HEK293 (cell line): ENCODE results near the gene NCK1.

Experiments used
- CTCF ChIA-PET: fragments of 350-600 bp; formaldehyde crosslinking; extraction: SDS; loops from one replicate; lab custom pipeline; 2021; ENCODE audit warnings: antibody characterized with exemption; lab: Yijun Ruan, JAX
- POLR2A ChIA-PET: fragments of 300-600 bp; formaldehyde crosslinking; extraction: SDS; loops from one replicate; lab custom pipeline; 2020; ENCODE audit warnings: antibody characterized with exemption, inconsistent platforms; lab: Yijun Ruan, JAX
- H3K27ac ChIP-seq: fragments of 200-500 bp; sonication (Bioruptor generic); 2 replicates; pipeline ENCODE4 v1.5.1; 2014; ENCODE audit warnings: low read depth, low read length, control low read depth, inconsistent platforms; ENCODE audit errors: extremely low read depth
- H3K36me3 ChIP-seq, 2 experiments: fragments of 200-500 bp in 1 of 2; sonication (Bioruptor generic) in 1 of 2; 1 replicate in 1 of 2; 2 replicates in 1 of 2; pipeline ENCODE4 v1.5.1; 2014 to 2017; ENCODE audit warnings: inconsistent platforms in 2 of 2, low read length in 2 of 2; ENCODE audit not compliant: control insufficient read depth in 2 of 2, insufficient read depth in 1 of 2
- H3K4me1 ChIP-seq: fragments of 200-500 bp; sonication (Bioruptor generic); 2 replicates; pipeline ENCODE4 v1.5.1; 2014; ENCODE audit warnings: mild to moderate bottlenecking, low read length, inconsistent platforms; ENCODE audit not compliant: control insufficient read depth, insufficient read depth
- H3K4me3 ChIP-seq: 2 replicates; pipeline ENCODE4 v1.5.1; 2011; ENCODE audit warnings: low read depth, mild to moderate bottlenecking, control low read depth, low read length, moderate library complexity
- H3K9me3 ChIP-seq: fragments of 200-500 bp; sonication (Bioruptor generic); 2 replicates; pipeline ENCODE4 v1.5.1; 2014; ENCODE audit warnings: low read depth, low read length, inconsistent platforms; ENCODE audit not compliant: control insufficient read depth, insufficient read depth
- HOXD13 ChIP-seq: sonication (generic); formaldehyde crosslinking; IDR thresholded peaks from 2 replicates; pipeline ENCODE4 v1.8.0; 2022; ENCODE audit warnings: missing genetic modification reagents, borderline replicate concordance
- OSR2 ChIP-seq: fragments of 450-650 bp; formaldehyde crosslinking; IDR thresholded peaks from 2 replicates; pipeline ENCODE4 v1.5.1; 2016; ENCODE audit warnings: missing biosample characterization, missing genetic modification characterization
- SCRT1 ChIP-seq: fragments of 450-650 bp; formaldehyde crosslinking; IDR thresholded peaks from 2 replicates; pipeline ENCODE4 v1.5.1; 2016; ENCODE audit warnings: missing biosample characterization, missing genetic modification characterization, borderline replicate concordance
- TCF7L2 ChIP-seq: IDR thresholded peaks from 2 replicates; pipeline ENCODE4 v1.6.1; 2011; ENCODE audit warnings: low read depth, mild to moderate bottlenecking, inconsistent platforms, low read length, moderate library complexity, borderline replicate concordance
- YY1 ChIP-seq: fragments of 450-650 bp; formaldehyde crosslinking; IDR thresholded peaks from 2 replicates; pipeline ENCODE4 v1.5.1; 2018; ENCODE audit warnings: missing biosample characterization, missing genetic modification characterization
- ZNF121 ChIP-seq: fragments of 450-650 bp; formaldehyde crosslinking; IDR thresholded peaks from 2 replicates; pipeline ENCODE4 v1.5.1; 2016; ENCODE audit warnings: missing biosample characterization, missing genetic modification characterization
- ZNF510 ChIP-seq: fragments of 450-650 bp; formaldehyde crosslinking; IDR thresholded peaks from 2 replicates; pipeline ENCODE4 v1.5.1; 2018; ENCODE audit warnings: mild to moderate bottlenecking, missing genetic modification characterization, missing biosample characterization; ENCODE audit not compliant: insufficient replicate concordance
- ZNF514 ChIP-seq: fragments of 450-650 bp; formaldehyde crosslinking; IDR thresholded peaks from 2 replicates; pipeline ENCODE4 v1.5.1; 2016; ENCODE audit warnings: missing biosample characterization, missing genetic modification characterization
- ZNF768 ChIP-seq: fragments of 450-650 bp; formaldehyde crosslinking; IDR thresholded peaks from 2 replicates; pipeline ENCODE4 v1.5.1; 2018; ENCODE audit warnings: missing biosample characterization, mild to moderate bottlenecking, missing genetic modification characterization
- ZNF791 ChIP-seq: fragments of 450-650 bp; formaldehyde crosslinking; IDR thresholded peaks from 2 replicates; pipeline ENCODE4 v1.5.1; 2016; ENCODE audit warnings: missing biosample characterization, missing genetic modification characterization
- TF ChIP-seq, protein P1 (sequence below): fragments of 450-650 bp; formaldehyde crosslinking; IDR thresholded peaks from 2 replicates; pipeline ENCODE4 v1.5.1; 2016; ENCODE audit warnings: missing biosample characterization, missing genetic modification characterization
- TF ChIP-seq, protein P2 (sequence below): fragments of 450-650 bp; formaldehyde crosslinking; IDR thresholded peaks from 2 replicates; pipeline ENCODE4 v1.5.1; 2017; ENCODE audit warnings: missing biosample characterization, mild to moderate bottlenecking, missing genetic modification characterization, moderate library complexity
- TF ChIP-seq, protein P3 (sequence below): fragments of 450-650 bp; formaldehyde crosslinking; IDR thresholded peaks from 2 replicates; pipeline ENCODE4 v1.5.1; 2016; ENCODE audit warnings: missing biosample characterization, missing genetic modification characterization
- TF ChIP-seq, protein P4 (sequence below): fragments of 450-650 bp; formaldehyde crosslinking; IDR thresholded peaks from 2 replicates; pipeline ENCODE4 v1.5.1; 2017; ENCODE audit warnings: missing biosample characterization, missing genetic modification characterization

NCK1 gene

DNA sequence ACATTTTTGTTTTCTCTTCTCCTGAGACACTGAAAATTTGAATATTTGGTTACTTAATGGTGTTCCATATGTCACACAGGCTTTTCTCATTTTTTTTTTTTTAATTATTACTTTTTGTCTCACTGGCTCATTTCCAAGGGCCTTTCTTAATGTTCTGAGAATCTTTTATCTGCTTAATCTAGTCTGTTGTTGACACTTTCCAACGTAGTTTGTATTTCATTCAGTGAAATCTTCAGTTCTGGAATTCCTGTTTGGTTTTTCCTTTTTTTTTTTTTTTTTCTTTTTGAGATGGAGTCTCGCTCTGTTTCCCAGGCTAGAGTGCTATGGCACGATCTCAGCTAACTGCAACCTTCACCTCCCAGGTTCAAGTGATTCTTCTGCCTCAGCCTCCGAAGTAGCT lies 42.7 kb downstream of the NCK1 start:
- H3K36me3 ChIP-seq = no peaks in the 10 kb centered on the region; a peak in 1 of 3 replicates
- no peaks in the 10 kb centered on the region for H3K9me3 ChIP-seq
- no peak overlapping the region for H3K27ac ChIP-seq
- H3K4me3 ChIP-seq = no peak overlapping the region
- POLR2A ChIA-PET = no interaction called here
- TF ChIP-seq OSR2 (tag by site-specific recombination) = no peak
- TF ChIP-seq, protein P1, sequence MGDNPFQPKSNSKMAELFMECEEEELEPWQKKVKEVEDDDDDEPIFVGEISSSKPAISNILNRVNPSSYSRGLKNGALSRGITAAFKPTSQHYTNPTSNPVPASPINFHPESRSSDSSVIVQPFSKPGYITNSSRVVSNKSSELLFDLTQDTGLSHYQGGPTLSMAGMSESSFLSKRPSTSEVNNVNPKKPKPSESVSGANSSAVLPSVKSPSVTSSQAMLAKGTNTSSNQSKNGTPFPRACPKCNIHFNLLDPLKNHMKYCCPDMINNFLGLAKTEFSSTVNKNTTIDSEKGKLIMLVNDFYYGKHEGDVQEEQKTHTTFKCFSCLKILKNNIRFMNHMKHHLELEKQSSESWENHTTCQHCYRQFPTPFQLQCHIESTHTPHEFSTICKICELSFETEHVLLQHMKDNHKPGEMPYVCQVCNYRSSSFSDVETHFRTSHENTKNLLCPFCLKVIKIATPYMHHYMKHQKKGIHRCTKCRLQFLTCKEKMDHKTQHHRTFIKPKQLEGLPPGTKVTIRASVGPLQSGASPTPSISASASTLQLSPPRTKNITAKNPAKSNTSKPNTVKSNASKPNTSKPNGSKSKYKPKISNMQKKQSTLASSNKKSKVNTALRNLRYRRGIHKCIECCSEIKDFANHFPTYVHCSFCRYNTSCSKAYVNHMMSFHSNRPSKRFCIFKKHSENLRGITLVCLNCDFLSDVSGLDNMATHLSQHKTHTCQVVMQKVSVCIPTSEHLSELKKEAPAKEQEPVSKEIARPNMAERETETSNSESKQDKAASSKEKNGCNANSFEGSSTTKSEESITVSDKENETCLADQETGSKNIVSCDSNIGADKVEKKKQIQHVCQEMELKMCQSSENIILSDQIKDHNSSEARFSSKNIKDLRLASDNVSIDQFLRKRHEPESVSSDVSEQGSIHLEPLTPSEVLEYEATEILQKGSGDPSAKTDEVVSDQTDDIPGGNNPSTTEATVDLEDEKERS = no peak
- TF ChIP-seq SCRT1 (tag by site-specific recombination) = no peak
- TF ChIP-seq, protein P2, sequence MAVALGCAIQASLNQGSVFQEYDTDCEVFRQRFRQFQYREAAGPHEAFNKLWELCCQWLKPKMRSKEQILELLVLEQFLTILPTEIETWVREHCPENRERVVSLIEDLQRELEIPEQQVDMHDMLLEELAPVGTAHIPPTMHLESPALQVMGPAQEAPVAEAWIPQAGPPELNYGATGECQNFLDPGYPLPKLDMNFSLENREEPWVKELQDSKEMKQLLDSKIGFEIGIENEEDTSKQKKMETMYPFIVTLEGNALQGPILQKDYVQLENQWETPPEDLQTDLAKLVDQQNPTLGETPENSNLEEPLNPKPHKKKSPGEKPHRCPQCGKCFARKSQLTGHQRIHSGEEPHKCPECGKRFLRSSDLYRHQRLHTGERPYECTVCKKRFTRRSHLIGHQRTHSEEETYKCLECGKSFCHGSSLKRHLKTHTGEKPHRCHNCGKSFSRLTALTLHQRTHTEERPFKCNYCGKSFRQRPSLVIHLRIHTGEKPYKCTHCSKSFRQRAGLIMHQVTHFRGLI (tag by site-specific recombination) = no peak
- no peak for TF ChIP-seq ZNF514 (tag by site-specific recombination)
- TF ChIP-seq HOXD13 (CRISPR knock-in tag) = no peak
- no peak for TF ChIP-seq ZNF768 (tag by site-specific recombination)
- TF ChIP-seq, protein P3, sequence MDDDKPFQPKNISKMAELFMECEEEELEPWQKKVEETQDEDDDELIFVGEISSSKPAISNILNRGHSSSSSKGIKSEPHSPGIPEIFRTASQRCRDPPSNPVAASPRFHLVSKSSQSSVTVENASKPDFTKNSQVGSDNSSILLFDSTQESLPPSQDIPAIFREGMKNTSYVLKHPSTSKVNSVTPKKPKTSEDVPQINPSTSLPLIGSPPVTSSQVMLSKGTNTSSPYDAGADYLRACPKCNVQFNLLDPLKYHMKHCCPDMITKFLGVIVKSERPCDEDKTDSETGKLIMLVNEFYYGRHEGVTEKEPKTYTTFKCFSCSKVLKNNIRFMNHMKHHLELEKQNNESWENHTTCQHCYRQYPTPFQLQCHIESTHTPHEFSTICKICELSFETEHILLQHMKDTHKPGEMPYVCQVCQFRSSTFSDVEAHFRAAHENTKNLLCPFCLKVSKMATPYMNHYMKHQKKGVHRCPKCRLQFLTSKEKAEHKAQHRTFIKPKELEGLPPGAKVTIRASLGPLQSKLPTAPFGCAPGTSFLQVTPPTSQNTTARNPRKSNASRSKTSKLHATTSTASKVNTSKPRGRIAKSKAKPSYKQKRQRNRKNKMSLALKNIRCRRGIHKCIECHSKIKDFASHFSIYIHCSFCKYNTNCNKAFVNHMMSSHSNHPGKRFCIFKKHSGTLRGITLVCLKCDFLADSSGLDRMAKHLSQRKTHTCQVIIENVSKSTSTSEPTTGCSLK (tag by site-specific recombination) = no peak
- no peak for TF ChIP-seq ZNF510 (tag by site-specific recombination)
- TF ChIP-seq, all 188 proteins: peak for 0
- no peaks in the 10 kb centered on the region for H3K4me1 ChIP-seq
- CTCF ChIA-PET = no interaction called here

DNA sequence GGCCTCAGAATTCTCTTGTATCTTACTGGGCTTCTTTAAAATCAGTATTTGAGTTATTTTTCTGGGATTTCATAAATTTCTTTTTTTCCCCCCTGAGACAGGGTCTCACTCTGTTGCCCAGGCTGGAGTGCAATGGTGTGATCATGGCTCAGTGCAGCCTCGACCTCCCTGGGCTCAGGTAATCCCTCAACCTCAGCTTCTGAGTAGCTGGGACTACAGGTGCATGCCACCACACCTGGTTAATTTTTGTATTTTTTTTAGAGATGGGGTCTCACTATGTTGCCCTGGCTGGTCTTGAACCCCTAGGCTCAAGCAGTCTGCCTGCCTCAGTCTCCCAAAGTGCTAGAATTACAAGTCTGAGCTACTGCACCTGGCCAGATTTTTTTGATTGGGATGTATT lies 43.5 kb downstream of the NCK1 start:
- Histone ChIP-seq H3K4me1 (peaks cover 4% of the 10 kb centered on the region; the same call in 1 of the 2 replicates), H3K4me3 (no peak overlapping the region), H3K27ac (no peak overlapping the region), H3K9me3 (no peaks in the 10 kb centered on the region), H3K36me3 (no peaks in the 10 kb centered on the region; a peak in 1 of 3 replicates)
- TF ChIP-seq, protein P4, sequence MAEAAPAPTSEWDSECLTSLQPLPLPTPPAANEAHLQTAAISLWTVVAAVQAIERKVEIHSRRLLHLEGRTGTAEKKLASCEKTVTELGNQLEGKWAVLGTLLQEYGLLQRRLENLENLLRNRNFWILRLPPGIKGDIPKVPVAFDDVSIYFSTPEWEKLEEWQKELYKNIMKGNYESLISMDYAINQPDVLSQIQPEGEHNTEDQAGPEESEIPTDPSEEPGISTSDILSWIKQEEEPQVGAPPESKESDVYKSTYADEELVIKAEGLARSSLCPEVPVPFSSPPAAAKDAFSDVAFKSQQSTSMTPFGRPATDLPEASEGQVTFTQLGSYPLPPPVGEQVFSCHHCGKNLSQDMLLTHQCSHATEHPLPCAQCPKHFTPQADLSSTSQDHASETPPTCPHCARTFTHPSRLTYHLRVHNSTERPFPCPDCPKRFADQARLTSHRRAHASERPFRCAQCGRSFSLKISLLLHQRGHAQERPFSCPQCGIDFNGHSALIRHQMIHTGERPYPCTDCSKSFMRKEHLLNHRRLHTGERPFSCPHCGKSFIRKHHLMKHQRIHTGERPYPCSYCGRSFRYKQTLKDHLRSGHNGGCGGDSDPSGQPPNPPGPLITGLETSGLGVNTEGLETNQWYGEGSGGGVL (tag by site-specific recombination) = no peak
- TF ChIP-seq ZNF121 (tag by site-specific recombination) = peak; percentile 66
- TF ChIP-seq TCF7L2 = no peak
- TF ChIP-seq ZNF791 (tag by site-specific recombination) = no peak
- no peak for TF ChIP-seq YY1 (tag by site-specific recombination)
- CTCF ChIA-PET = no interaction called here
- POLR2A ChIA-PET = no interaction called here
